Astrocyte of the cerebellum (primary cell): ENCODE data around the gene KCNAB1.
"Not testable (repeated sequence)": the region's sequence is repeated elsewhere in the genome, so short reads cannot be mapped to it uniquely, and the experiment has no call there.

Source experiments
- DNase-seq: peaks from one replicate; pipeline ENCODE4 v3.0.0-alpha.2; 2011; ENCODE audit warnings: low read depth
- H3K4me3 ChIP-seq: 2 replicates; pipeline ENCODE4 v1.5.1; 2011; ENCODE audit warnings: mild to moderate bottlenecking, low read depth, low read length, moderate library complexity
- in situ Hi-C: cut with HindIII; loops from 2 replicates; pipeline ENCODE4 v1.10.0; 2017; ENCODE audit warnings: low sequenced_read_pairs
- TF ChIP-seq, protein P1 (sequence below): IDR thresholded peaks from 2 replicates; pipeline ENCODE4 v1.5.1; 2012; ENCODE audit warnings: low read length, low read depth, moderate library complexity, mild to moderate bottlenecking; ENCODE audit errors: missing control alignments

The KCNAB1 gene

DNA sequence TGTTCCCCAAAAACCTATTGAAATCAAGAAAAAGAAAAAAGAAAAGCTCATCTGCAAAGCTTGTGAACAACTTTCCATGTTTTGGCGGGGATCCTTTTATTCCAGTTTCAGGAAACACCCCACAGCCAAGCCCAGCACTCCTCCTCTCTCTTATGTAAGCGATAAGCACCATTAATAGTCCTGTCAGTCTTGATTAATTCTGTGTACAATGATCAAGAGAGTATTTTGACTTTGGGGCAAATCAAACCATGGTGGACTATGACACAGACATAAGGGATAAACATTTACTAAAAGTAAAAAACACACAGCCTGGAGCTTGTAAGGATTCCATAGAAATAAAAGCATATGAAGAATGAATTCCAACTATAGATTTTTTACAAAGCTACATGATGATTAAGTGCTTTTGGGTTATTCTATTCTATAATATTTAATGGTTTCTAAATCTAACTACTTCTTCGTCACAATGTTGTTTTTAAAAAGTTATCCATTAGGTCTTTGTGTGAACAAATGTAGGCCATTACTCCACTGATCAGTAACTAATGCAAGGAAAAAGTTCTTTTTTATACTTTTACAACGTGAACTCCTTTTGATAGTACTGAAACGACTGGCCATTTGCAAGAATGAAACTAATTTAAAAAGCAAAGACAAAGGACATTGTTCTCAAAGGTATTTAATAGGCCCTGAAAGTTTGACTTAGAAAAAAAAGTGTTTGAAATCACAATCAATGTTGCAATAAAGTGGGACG is 106.5 kb downstream of the KCNAB1 start:
- TF ChIP-seq, protein P1, sequence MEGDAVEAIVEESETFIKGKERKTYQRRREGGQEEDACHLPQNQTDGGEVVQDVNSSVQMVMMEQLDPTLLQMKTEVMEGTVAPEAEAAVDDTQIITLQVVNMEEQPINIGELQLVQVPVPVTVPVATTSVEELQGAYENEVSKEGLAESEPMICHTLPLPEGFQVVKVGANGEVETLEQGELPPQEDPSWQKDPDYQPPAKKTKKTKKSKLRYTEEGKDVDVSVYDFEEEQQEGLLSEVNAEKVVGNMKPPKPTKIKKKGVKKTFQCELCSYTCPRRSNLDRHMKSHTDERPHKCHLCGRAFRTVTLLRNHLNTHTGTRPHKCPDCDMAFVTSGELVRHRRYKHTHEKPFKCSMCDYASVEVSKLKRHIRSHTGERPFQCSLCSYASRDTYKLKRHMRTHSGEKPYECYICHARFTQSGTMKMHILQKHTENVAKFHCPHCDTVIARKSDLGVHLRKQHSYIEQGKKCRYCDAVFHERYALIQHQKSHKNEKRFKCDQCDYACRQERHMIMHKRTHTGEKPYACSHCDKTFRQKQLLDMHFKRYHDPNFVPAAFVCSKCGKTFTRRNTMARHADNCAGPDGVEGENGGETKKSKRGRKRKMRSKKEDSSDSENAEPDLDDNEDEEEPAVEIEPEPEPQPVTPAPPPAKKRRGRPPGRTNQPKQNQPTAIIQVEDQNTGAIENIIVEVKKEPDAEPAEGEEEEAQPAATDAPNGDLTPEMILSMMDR = no peak
- DNase-seq = no peak
- in situ Hi-C loops = no loop called here
- H3K4me3 ChIP-seq = no peak overlapping the region

- no peak overlapping the region for H3K4me3 ChIP-seq
- in situ Hi-C loops = no loop called here
- no peak for DNase-seq
- TF ChIP-seq, protein P1 = no peak
These were observed 107.3 kb downstream of the KCNAB1 start for GRCh38 chr3:156227704-156228103.

GRCh38 chr3:156230278-156230900 is 110.0 kb downstream of the KCNAB1 start:
- no peak for DNase-seq
- TF ChIP-seq, protein P1 = no peak
- no peak overlapping the region for H3K4me3 ChIP-seq
- in situ Hi-C loops = no loop called here

- DNase-seq, H3K4me3 ChIP-seq, in situ Hi-C loops: not testable (repeated sequence)
These were observed 110.8 kb downstream of the KCNAB1 start for GRCh38 chr3:156231221-156231620.

- no peak for DNase-seq
- TF ChIP-seq, protein P1 = no peak
- H3K4me3 ChIP-seq = no peak overlapping the region
- in situ Hi-C loops = no loop called here
These were observed 113.5 kb downstream of the KCNAB1 start for GRCh38 chr3:156233876-156234275.

- H3K4me3 ChIP-seq = no peak overlapping the region
- in situ Hi-C loops = no loop called here
- TF ChIP-seq, protein P1 = no peak
- DNase-seq = no peak
These were observed 116.3 kb downstream of the KCNAB1 start for GRCh38 chr3:156236556-156237260.

DNA sequence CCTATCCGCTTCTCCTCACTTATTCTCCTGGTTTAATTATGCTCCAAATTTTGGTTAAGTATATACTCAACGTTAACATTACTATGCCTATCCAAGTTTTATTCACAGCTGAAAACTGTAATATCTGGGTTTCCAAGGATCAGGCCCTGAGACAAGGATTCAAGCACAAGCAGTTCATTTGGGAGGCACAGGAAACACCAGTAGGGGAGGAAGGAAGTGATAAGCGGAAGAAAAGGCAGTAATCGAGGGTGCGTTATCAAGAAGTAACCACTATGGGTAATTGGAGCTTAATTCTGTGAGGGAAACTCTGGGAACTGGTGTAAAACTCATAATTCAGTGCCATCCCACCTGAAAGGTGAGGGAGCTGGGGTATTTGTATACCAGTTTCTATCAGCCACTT is 120.3 kb downstream of the KCNAB1 start:
- in situ Hi-C loops = no loop called here
- TF ChIP-seq, protein P1 = no peak
- DNase-seq = no peak
- H3K4me3 ChIP-seq = no peak overlapping the region
